GM19043 (cell line): Measurements from ENCODE around the gene NAALADL1.

Experiments used
- ATAC-seq: cut with Tn5 transposase; IDR thresholded peaks from one replicate; pipeline ENCODE4 v1.9.1; 2021; ENCODE audit warnings: low read depth; ENCODE audit not compliant: unreplicated experiment

NAALADL1 gene

GRCh38 chr11:65058419-65059054, at the start of gene NAALADL1:
Gene NAALADL1 (minus strand): TSS chr11:65058553. CDS start chr11:65058521, 32 bp downstream.
- no peak for ATAC-seq

- ATAC-seq = no peak
Observed at GRCh38 chr11:65107751-65108468, 49.6 kb upstream of the NAALADL1 start.

GRCh38 chr11:65107078-65107477, 48.7 kb upstream of the NAALADL1 start:
- ATAC-seq = no peak

- ATAC-seq = no peak
Observed at GRCh38 chr11:65104628-65105027, 46.3 kb upstream of the NAALADL1 start.

GRCh38 chr11:65103476-65103875, 45.1 kb upstream of the NAALADL1 start:
- no peak for ATAC-seq

GRCh38 chr11:65102142-65103095, 44.1 kb upstream of the NAALADL1 start:
- no peak for ATAC-seq

GRCh38 chr11:65100674-65101350, 42.5 kb upstream of the NAALADL1 start:
- ATAC-seq = no peak

GRCh38 chr11:65096926-65097325, 38.6 kb upstream of the NAALADL1 start:
- no peak for ATAC-seq

GRCh38 chr11:65095974-65096806, 37.8 kb upstream of the NAALADL1 start, which contains the start of gene VPS51:
Gene VPS51 (plus strand): TSS chr11:65096214. CDS start chr11:65096251, 37 bp downstream.
- no peak for ATAC-seq

GRCh38 chr11:65095427-65095826, 37.1 kb upstream of the NAALADL1 start:
- ATAC-seq = no peak

- no peak for ATAC-seq
Observed at GRCh38 chr11:65090628-65091027, 32.3 kb upstream of the NAALADL1 start.

GRCh38 chr11:65089621-65090020, 31.3 kb upstream of the NAALADL1 start:
- no peak for ATAC-seq

GRCh38 chr11:65087827-65088226, 29.5 kb upstream of the NAALADL1 start:
- no peak for ATAC-seq

GRCh38 chr11:65087216-65087615, 28.9 kb upstream of the NAALADL1 start:
- no peak for ATAC-seq

- no peak for ATAC-seq
Observed at GRCh38 chr11:65086809-65087208, 28.5 kb upstream of the NAALADL1 start.

GRCh38 chr11:65085446-65085845, 27.1 kb upstream of the NAALADL1 start:
- ATAC-seq = no peak

- ATAC-seq = no peak
Observed at GRCh38 chr11:65084598-65085375, 26.4 kb upstream of the NAALADL1 start.

GRCh38 chr11:65083834-65084597, 25.7 kb upstream of the NAALADL1 start, which contains the start of the genes CDCA5 and ZFPL1:
Gene CDCA5 (minus strand): TSS chr11:65084040. CDS start chr11:65083978, 62 bp downstream.
Gene ZFPL1 (plus strand): TSS chr11:65084222. CDS start chr11:65084699, 477 bp downstream.
- peak; percentile 77 for ATAC-seq
